K562 (cell line): ENCODE results near the gene SERPINE2. TPM values are rescaled to one million over a fixed set of nuclear protein-coding genes. Genes with fewer than 3 reads are reported as not detected.

Source experiments
- ATAC-seq: fragments of 200-7000 bp; cut with Tn5 transposase; 3 replicates; pipeline ENCODE4 v1.9.1; 2020; ENCODE audit warnings: moderate library complexity
- BruUV-seq: library from RNA; stranded (reverse); fragments of 400-500 nt; replicated peaks from 2 replicates; lab custom pipeline; 2021; lab: Mats Ljungman, UMichigan
- CTCF ChIA-PET: fragments of 300-600 bp; formaldehyde crosslinking; extraction: SDS; loops from one replicate; lab custom pipeline; 2021; ENCODE audit warnings: low intra/inter-chr PET ratio; lab: Yijun Ruan, JAX
- POLR2A ChIA-PET: fragments of 300-600, 350-650 bp; sonication (Branson Sonifier 250); formaldehyde crosslinking; extraction: SDS; loops from one replicate; lab custom pipeline; 2021; ENCODE audit warnings: antibody characterized with exemption, inconsistent platforms; lab: Yijun Ruan, JAX
- DNase-seq, 4 experiments: peaks; one replicate each; pipeline versions ENCODE4 v3.0.0 to v3.0.0-alpha.2; 2011 to 2018; ENCODE audit warnings: low spot score in 3 of 4, mixed read lengths in 3 of 4; ENCODE audit errors: extremely low read depth in 1 of 4
- FAIRE-seq: peaks from 2 replicates; lab custom pipeline; 2011; peaks lifted over from hg19 to GRCh38; lab: Jason Lieb, UNC
- H2AFZ ChIP-seq: 2 replicates; pipeline ENCODE4 v1.6.0; 2011; ENCODE audit warnings: low read depth, low read length, control low read depth, inconsistent platforms
- H3K27ac ChIP-seq: fragments of 200-600 bp; 3 replicates; pipeline ENCODE4 v1.8.0; 2011; ENCODE audit warnings: low read depth, mild to moderate bottlenecking, control low read depth, inconsistent platforms, low read length, moderate library complexity, mixed read lengths; ENCODE audit errors: extremely low read depth
- H3K27me3 ChIP-seq, 2 experiments: fragments of 300-600 bp in 1 of 2; 2 replicates in 1 of 2; 3 replicates in 1 of 2; pipeline versions ENCODE4 v1.6.0 to v1.8.0; 2011; ENCODE audit warnings: inconsistent platforms in 2 of 2, low read length in 2 of 2, mild to moderate bottlenecking in 1 of 2, mixed read lengths in 1 of 2, moderate library complexity in 1 of 2; ENCODE audit not compliant: control insufficient read depth in 2 of 2, insufficient read depth in 2 of 2
- H3K36me3 ChIP-seq: fragments of 300-600 bp; 3 replicates; pipeline ENCODE4 v1.8.0; 2011; ENCODE audit warnings: mild to moderate bottlenecking, low read length, inconsistent platforms; ENCODE audit not compliant: control insufficient read depth, insufficient read depth
- H3K4me1 ChIP-seq, 2 experiments: fragments of 200-600 bp in 1 of 2; replicated peaks in 1 of 2; 2 replicates in 1 of 2; 3 replicates in 1 of 2; pipeline versions ENCODE4 v1.5.1 to v1.8.0; 2011; ENCODE audit warnings: inconsistent platforms in 2 of 2, low read length in 2 of 2, mild to moderate bottlenecking in 1 of 2, mixed read lengths in 1 of 2, moderate library complexity in 1 of 2; ENCODE audit not compliant: control insufficient read depth in 2 of 2, insufficient read depth in 2 of 2
- H3K4me2 ChIP-seq: 2 replicates; pipeline ENCODE4 v1.6.1; 2011; ENCODE audit warnings: low read length, control low read depth, inconsistent platforms, mixed read lengths; ENCODE audit not compliant: insufficient read depth
- H3K4me3 ChIP-seq: fragments of 200-600 bp; sonication (generic), shearing (Covaris generic); 2 replicates; pipeline ENCODE4 v1.5.1; 2016; ENCODE audit warnings: control low read depth, inconsistent platforms
- H3K79me2 ChIP-seq: fragments of 200-600 bp; 3 replicates; pipeline ENCODE4 v1.8.0; 2011; ENCODE audit warnings: low read length, inconsistent platforms; ENCODE audit not compliant: control insufficient read depth, insufficient read depth
- H3K9ac ChIP-seq, 2 experiments: 2 replicates each; pipeline versions ENCODE4 v1.6.0 to v1.6.1; 2011; ENCODE audit warnings: low read depth in 2 of 2, low read length in 2 of 2, control low read depth in 1 of 2, inconsistent platforms in 1 of 2, mild to moderate bottlenecking in 1 of 2, mixed read lengths in 1 of 2; ENCODE audit not compliant: insufficient read depth in 1 of 2
- H3K9me1 ChIP-seq: one replicate; pipeline ENCODE4 v1.6.0; 2011; ENCODE audit warnings: inconsistent platforms, mild to moderate bottlenecking, low read length, moderate library complexity; ENCODE audit not compliant: control insufficient read depth, insufficient read depth
- H3K9me3 ChIP-seq: replicated peaks from 2 replicates; pipeline ENCODE4 v1.5.1; 2011; ENCODE audit warnings: low read depth, low read length, inconsistent platforms; ENCODE audit not compliant: control insufficient read depth, insufficient read depth
- H4K20me1 ChIP-seq: replicated peaks from 2 replicates; pipeline ENCODE4 v1.6.1; 2011; ENCODE audit warnings: low read length, inconsistent platforms, mixed read lengths; ENCODE audit not compliant: control insufficient read depth, insufficient read depth
- KAT8 ChIP-seq: fragments of 450-650 bp; IDR thresholded peaks from 2 replicates; pipeline ENCODE4 v1.6.1; 2016; ENCODE audit warnings: low read depth, mild to moderate bottlenecking
- KLF13 ChIP-seq: fragments of 450-650 bp; IDR thresholded peaks from 2 replicates; pipeline ENCODE4 v1.6.1; 2016; ENCODE audit warnings: missing genetic modification characterization, low read depth, mild to moderate bottlenecking, missing compliant biosample characterization, moderate library complexity, borderline replicate concordance
- MTA3 ChIP-seq: fragments of 450-650 bp; formaldehyde crosslinking; IDR thresholded peaks from 2 replicates; pipeline ENCODE4 v1.6.1; 2017; ENCODE audit warnings: mild to moderate bottlenecking, borderline replicate concordance
- NCOA2 ChIP-seq, 2 experiments: fragments of 450-650 bp; IDR thresholded peaks; 2 replicates each; pipeline ENCODE4 v1.6.1; 2018; ENCODE audit warnings: mild to moderate bottlenecking in 2 of 2, moderate library complexity in 1 of 2; ENCODE audit not compliant: partially characterized antibody in 2 of 2
- NFIC ChIP-seq: fragments of 450-650 bp; IDR thresholded peaks from 2 replicates; pipeline ENCODE4 v1.6.1; 2017; ENCODE audit warnings: mild to moderate bottlenecking, inconsistent platforms
- POLR2B ChIP-seq: fragments of 450-650 bp; IDR thresholded peaks from 2 replicates; pipeline ENCODE4 v1.6.1; 2018; ENCODE audit warnings: low read depth; ENCODE audit not compliant: partially characterized antibody
- RFX1 ChIP-seq: fragments of 450-650 bp; IDR thresholded peaks from 2 replicates; pipeline ENCODE4 v1.6.1; 2016; ENCODE audit warnings: mild to moderate bottlenecking, moderate library complexity
- ZBTB49 ChIP-seq: sonication (generic); formaldehyde crosslinking; IDR thresholded peaks from 2 replicates; pipeline ENCODE4 v1.8.0; 2022; ENCODE audit warnings: missing genetic modification reagents, mild to moderate bottlenecking, borderline replicate concordance
- ZC3H4 ChIP-seq: sonication (generic); formaldehyde crosslinking; IDR thresholded peaks from 2 replicates; pipeline ENCODE4 v1.9.0; 2021; ENCODE audit warnings: missing genetic modification reagents, borderline replicate concordance
- ZFP91 ChIP-seq: sonication (generic); formaldehyde crosslinking; IDR thresholded peaks from 2 replicates; pipeline ENCODE4 v1.8.0; 2022; ENCODE audit warnings: mild to moderate bottlenecking, missing genetic modification reagents
- ZNF444 ChIP-seq: fragments of 250-450 bp; sonication (Bioruptor Pico); IDR thresholded peaks from 2 replicates; pipeline ENCODE4 v1.4.0; 2020; ENCODE audit warnings: mild to moderate bottlenecking, moderate library complexity
- WGBS: fragments of 100-300 bp; shearing (Covaris generic); methylation state at CpG from one replicate; pipeline ENCODE4 v1.1.6; 2016; ENCODE audit warnings: low coverage, mixed read lengths; ENCODE audit not compliant: insufficient coverage; ENCODE audit errors: missing lambda C conversion rate; 5-methylcytosine and 5-hydroxymethylcytosine counted together
- in situ Hi-C: fragments of 300-500 bp; cut with MboI; formaldehyde crosslinking; loops from 4 replicates; pipeline ENCODE4 v1.15.0; 2018; ENCODE audit warnings: inconsistent platforms, mixed read lengths
- intact Hi-C: fragments of 100-400 bp; cut with micrococcal nuclease; formaldehyde crosslinking; loops from 2 replicates; pipeline ENCODE4 v1.14.2; 2022
- polyA plus RNA-seq, 8 experiments: library from polyadenylated mRNA; depleted of rRNA in 4 of 8; stranded (reverse) in 5 of 8; unstranded in 3 of 8; fragments of >200 nt; fragmentation: Nextera tagmentation in 2 of 8; fragmentation: Illumina TruSeq in 1 of 8; extraction: Ambion mirVana in 2 of 8; extraction: Trizol in 1 of 8; gene quantifications; 2 replicates each; pipeline versions ENCODE4 v1.2.1 to v1.2.3, GENCODE V29; 2011 to 2014; ENCODE audit warnings: inconsistent platforms in 1 of 8, missing spikeins in 1 of 8
- total RNA-seq, 7 experiments: library from RNA; depleted of rRNA in 6 of 7; stranded (reverse); fragments of >200 nt in 6 of 7; fragmentation: Illumina TruSeq in 2 of 7; extraction: Trizol in 2 of 7; gene quantifications; 2 replicates each; pipeline versions ENCODE4 v1.2.1 to v1.2.3, GENCODE V29; 2011 to 2021; ENCODE audit warnings: low replicate concordance in 1 of 7

The SERPINE2 gene
- total and polyA plus RNA-seq, 9 of the 15 experiments (the other 6 are each of a cell fraction or from before 2014, with no cell fraction given) = 0.03 to 0.16 (median 0.13) TPM; not detected in 6

GRCh38 chr2:224059178-224059577 lies 20.1 kb upstream of the SERPINE2 start:
- Histone ChIP-seq H3K9me3 (no peaks in the 10 kb centered on the region), H4K20me1 (no peaks in the 10 kb centered on the region), H3K9ac (no peak overlapping the region), H3K4me3 (no peak overlapping the region), H3K27ac (no peak overlapping the region), H3K79me2 (no peaks in the 10 kb centered on the region), H3K9me1 (no peaks in the 10 kb centered on the region), H3K4me2 (no peak overlapping the region), H3K4me1 (no peaks in the 10 kb centered on the region), H2AFZ (no peak overlapping the region), H3K27me3 (no peaks in the 10 kb centered on the region), H3K36me3 (no peaks in the 10 kb centered on the region)
- 0% methylated on average over 1 of the region's 1 CpG for WGBS
- ATAC-seq (no peak), FAIRE-seq (no peak), DNase-seq (no peak)
- intact Hi-C loops (no loop called here), in situ Hi-C loops (no loop called here)
- POLR2A ChIA-PET = no interaction called here
- TF ChIP-seq MTA3 = no peak
- TF ChIP-seq POLR2B = no peak
- no peak for TF ChIP-seq ZC3H4 (CRISPR knock-in tag)
- BruUV-seq = no TSS peak
- CTCF ChIA-PET = no interaction called here

GRCh38 chr2:224058048-224058775 lies 19.1 kb upstream of the SERPINE2 start:
- no peak overlapping the region for H2AFZ ChIP-seq
- H3K4me3 ChIP-seq = no peak overlapping the region
- no peak overlapping the region for H3K4me2 ChIP-seq
- DNase-seq (no peak), ATAC-seq (no peak), FAIRE-seq (no peak)
- no TSS peak for BruUV-seq
- H3K9me1 ChIP-seq = no peaks in the 10 kb centered on the region
- H3K9ac ChIP-seq = no peak overlapping the region
- in situ Hi-C loops = no loop called here
- ChIA-PET CTCF (no interaction called here), POLR2A (interaction anchor here (0.6 kb wide), 1 partner anchor 9 kb away, joined by 4 read pairs; no protein-coding TSS in a partner anchor)
- no peaks in the 10 kb centered on the region for H3K4me1 ChIP-seq
- H3K79me2 ChIP-seq = no peaks in the 10 kb centered on the region
- H3K27ac ChIP-seq = no peak overlapping the region
- H4K20me1 ChIP-seq = no peaks in the 10 kb centered on the region
- H3K27me3 ChIP-seq = no peaks in the 10 kb centered on the region
- no peaks in the 10 kb centered on the region for H3K9me3 ChIP-seq
- intact Hi-C loops = no loop called here
- 8% methylated on average over 2 of the region's 2 CpGs for WGBS
- no peaks in the 10 kb centered on the region for H3K36me3 ChIP-seq
- TF ChIP-seq KLF13 (tag) = no peak
- TF ChIP-seq RFX1 = no peak
- no peak for TF ChIP-seq ZNF444 (CRISPR knock-in tag)
- no peak for TF ChIP-seq NFIC
- TF ChIP-seq KAT8 = no peak
- TF ChIP-seq ZBTB49 (CRISPR knock-in tag) = no peak
- TF ChIP-seq ZFP91 (CRISPR knock-in tag) = no peak
- TF ChIP-seq NCOA2 (IDR thresholded peaks at IDR 0.05; ENCODE audit: partially characterized antibody in 2 of 2) = no peak
